ENCODE data around the gene GFOD2. TPM values are rescaled to one million over a fixed set of nuclear protein-coding genes. Genes with fewer than 3 reads are reported as not detected.
A peak's percentile ranks its signal among the peaks of the same experiment; 100 is the strongest.

Gene GFOD2
- total RNA-seq, 5 donors from 2014 or later (not counting 1 experiment from before 2014, with no cell fraction given) = 8.5 to 23.2 (median 16.7) TPM

- Mint-ChIP-seq H3K4me1 (peaks cover 13 to 36% (median 27%) of the 10 kb centered on the region in 3 donors), H3K27me3 (no peaks in the 10 kb centered on the region), H3K9me3 (no peaks in the 10 kb centered on the region), H3K27ac (peak overlapping the region in 1 of 2 donors; percentile 43), H3K36me3 (peaks cover 13% of the 10 kb centered on the region), H3K4me3 (peak overlapping the region in 2 of 3 donors; percentile 89 to 93)
- Histone ChIP-seq H3K9me3 (no peaks in the 10 kb centered on the region), H3K4me1 (ENCODE audit: control insufficient read depth in 1 of 2, extremely low read depth in 1 of 2, insufficient read depth in 2 of 2, low read length in 2 of 2) (peaks cover 5 to 33% of the 10 kb centered on the region in 2 experiments), H3K27me3 (replicated peaks in 1 of 2; ENCODE audit: control insufficient read depth in 2 of 2, extremely low read depth in 1 of 2, insufficient read depth in 2 of 2, low read length in 1 of 2) (no peaks in the 10 kb centered on the region), H3K27ac (ENCODE audit: low read length) (no peak overlapping the region), H3K4me3 (ENCODE audit: control insufficient read depth in 1 of 2, extremely low read depth in 1 of 2, low read length in 1 of 2) (no peak overlapping the region), H3K36me3 (ENCODE audit: control insufficient read depth in 2 of 2, extremely low read depth in 1 of 2, insufficient read depth in 1 of 2, low read length in 1 of 2) (peaks cover 13 to 38% of the 10 kb centered on the region in 2 donors)
- ChIA-PET CTCF (interaction anchor here in 1 of 2 donors (0.6 kb wide), 1 partner anchor 44 kb away, joined by 3 read pairs; no protein-coding TSS in a partner anchor), POLR2A (interaction anchor here in 1 of 2 donors (0.6 kb wide), 2 partner anchors 70 to 134 kb away, joined by 3 to 7 read pairs; no protein-coding TSS in a partner anchor)
- 92% methylated on average over 16 of the region's 18 CpGs for WGBS (ENCODE audit: insufficient coverage)
- ATAC-seq (replicated peaks in 1 of 4) (no peak), DNase-seq (no peak)
Observed at GRCh38 chr16:67657751-67658518, 61.2 kb downstream of the GFOD2 start.

- peaks cover 16% of the 10 kb centered on the region for H3K36me3 Mint-ChIP-seq
Observed at GRCh38 chr16:67657017-67657608, 62.0 kb downstream of the GFOD2 start.

DNA sequence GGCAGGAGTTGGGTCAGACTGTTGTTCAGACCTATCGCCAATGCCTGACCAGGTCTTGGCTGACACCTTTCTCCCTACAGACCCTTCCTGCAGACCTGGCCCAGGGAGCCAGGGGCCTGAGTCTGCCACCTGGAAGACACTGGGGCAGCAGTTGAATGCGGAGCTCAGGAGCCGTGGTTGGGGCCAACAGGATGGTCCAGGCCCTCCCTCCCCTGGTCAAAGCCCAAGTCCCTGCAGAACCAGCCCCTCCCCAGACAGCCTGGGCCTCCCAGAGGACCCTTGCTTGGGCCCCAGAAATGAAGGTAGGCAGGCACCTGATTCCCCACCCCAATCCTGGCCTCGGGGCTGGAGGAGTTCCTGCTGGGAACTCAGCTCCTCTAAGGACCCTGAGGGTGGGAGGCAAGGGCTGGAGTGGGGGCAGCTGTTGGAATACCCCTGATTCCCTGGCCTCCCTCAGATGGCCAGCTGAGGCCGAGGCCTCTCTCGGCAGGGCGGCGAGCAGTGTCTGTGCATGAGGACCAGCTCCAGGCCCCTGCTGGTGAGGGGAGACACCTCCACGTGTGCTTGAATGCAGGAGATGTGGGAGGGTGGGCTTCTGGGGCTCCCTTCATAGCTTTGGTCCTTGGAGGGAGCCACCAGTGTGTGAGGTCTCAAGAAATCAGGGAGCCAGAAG, 62.6 kb downstream of the GFOD2 start:
- Histone ChIP-seq H3K4me3 (ENCODE audit: control insufficient read depth in 1 of 2, extremely low read depth in 1 of 2, low read length in 1 of 2) (no peak overlapping the region), H3K9me3 (no peaks in the 10 kb centered on the region), H3K4me1 (ENCODE audit: control insufficient read depth in 1 of 2, extremely low read depth in 1 of 2, insufficient read depth in 2 of 2, low read length in 2 of 2) (peaks cover 5 to 25% of the 10 kb centered on the region in 2 experiments), H3K27ac (ENCODE audit: low read length) (no peak overlapping the region), H3K36me3 (ENCODE audit: control insufficient read depth in 2 of 2, extremely low read depth in 1 of 2, insufficient read depth in 1 of 2, low read length in 1 of 2) (peaks cover 16 to 49% of the 10 kb centered on the region in 2 donors), H3K27me3 (replicated peaks in 1 of 2; ENCODE audit: control insufficient read depth in 2 of 2, extremely low read depth in 1 of 2, insufficient read depth in 2 of 2, low read length in 1 of 2) (no peaks in the 10 kb centered on the region)
- no peak for ATAC-seq (replicated peaks in 1 of 4)
- Mint-ChIP-seq H3K36me3 (peaks cover 22% of the 10 kb centered on the region), H3K4me1 (peaks cover 13 to 31% (median 25%) of the 10 kb centered on the region in 3 donors), H3K9me3 (no peaks in the 10 kb centered on the region), H3K4me3 (no peak overlapping the region), H3K27me3 (no peaks in the 10 kb centered on the region), H3K27ac (no peak overlapping the region)
- ChIA-PET CTCF (interaction anchor here in 1 of 2 donors (0.6 to 1.2 kb wide), 2 partner anchors 13 to 1698 kb away, joined by 3 read pairs; no protein-coding TSS in a partner anchor), POLR2A (no interaction called here)
- WGBS (ENCODE audit: insufficient coverage) = 90% methylated on average over 7 of the region's 9 CpGs
- DNase-seq = no peak

More at GRCh38 chr16:67657017-67657608, 62.0 kb downstream of the GFOD2 start:
- Histone ChIP-seq H3K9me3 (no peaks in the 10 kb centered on the region), H3K4me1 (ENCODE audit: control insufficient read depth in 1 of 2, extremely low read depth in 1 of 2, insufficient read depth in 2 of 2, low read length in 2 of 2) (peaks cover 5 to 32% of the 10 kb centered on the region in 2 experiments), H3K4me3 (ENCODE audit: control insufficient read depth in 1 of 2, extremely low read depth in 1 of 2, low read length in 1 of 2) (no peak overlapping the region), H3K27me3 (replicated peaks in 1 of 2; ENCODE audit: control insufficient read depth in 2 of 2, extremely low read depth in 1 of 2, insufficient read depth in 2 of 2, low read length in 1 of 2) (no peaks in the 10 kb centered on the region), H3K36me3 (ENCODE audit: control insufficient read depth in 2 of 2, extremely low read depth in 1 of 2, insufficient read depth in 1 of 2, low read length in 1 of 2) (peaks cover 13 to 42% of the 10 kb centered on the region in 2 donors), H3K27ac (ENCODE audit: low read length) (no peak overlapping the region)
- Mint-ChIP-seq H3K27ac (no peak overlapping the region), H3K4me1 (peaks cover 13 to 36% (median 26%) of the 10 kb centered on the region in 3 donors), H3K27me3 (no peaks in the 10 kb centered on the region), H3K9me3 (no peaks in the 10 kb centered on the region), H3K4me3 (no peak overlapping the region)
- DNase-seq = no peak
- WGBS (ENCODE audit: insufficient coverage) = 84% methylated on average over 7 of the region's 16 CpGs
- POLR2A ChIA-PET = interaction anchor here in 1 of 2 donors (0.6 kb wide), 1 partner anchor 70 kb away, joined by 3 read pairs; no protein-coding TSS in a partner anchor
- CTCF ChIA-PET = interaction anchor here in 1 of 2 donors (0.6 kb wide), 1 partner anchor 43 kb away, joined by 3 read pairs; no protein-coding TSS in a partner anchor
- ATAC-seq (replicated peaks in 1 of 4) = no peak

DNA sequence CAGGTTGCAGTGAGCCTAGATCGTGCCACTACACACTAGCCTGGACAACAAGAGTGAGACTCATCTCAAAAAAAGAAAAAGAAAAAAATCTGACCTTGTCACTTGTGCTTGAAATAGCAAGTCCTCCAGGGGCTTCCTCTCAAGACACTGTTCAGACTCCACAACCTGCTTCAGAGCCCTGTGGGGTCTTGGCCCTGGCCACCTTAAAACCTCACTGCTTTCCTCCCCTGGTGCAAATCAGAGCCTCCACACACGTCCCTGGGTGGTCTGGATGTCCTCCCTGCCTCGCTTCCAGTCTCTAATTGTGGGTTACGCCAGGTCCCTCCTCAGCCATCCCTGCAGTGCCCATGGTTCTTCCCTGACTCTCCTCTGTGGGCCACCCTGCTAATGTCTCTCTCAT, 63.8 kb downstream of the GFOD2 start:
- peaks cover 31% of the 10 kb centered on the region for H3K36me3 Mint-ChIP-seq
- H3K36me3 ChIP-seq (ENCODE audit: control insufficient read depth in 2 of 2, extremely low read depth in 1 of 2, insufficient read depth in 1 of 2, low read length in 1 of 2) = peaks cover 22 to 60% of the 10 kb centered on the region in 2 donors
- no peaks in the 10 kb centered on the region for H3K9me3 ChIP-seq
- DNase-seq = no peak
- peak overlapping the region in 1 of 2 donors; percentile 60 for H3K27ac Mint-ChIP-seq
- ChIA-PET CTCF (interaction anchor here in 1 of 2 donors (1.2 kb wide), 1 partner anchor 14 kb away, joined by 3 read pairs; no protein-coding TSS in a partner anchor), POLR2A (no interaction called here)
- no peaks in the 10 kb centered on the region for H3K27me3 ChIP-seq (replicated peaks in 1 of 2; ENCODE audit: control insufficient read depth in 2 of 2, extremely low read depth in 1 of 2, insufficient read depth in 2 of 2, low read length in 1 of 2)
- H3K27ac ChIP-seq (ENCODE audit: low read length) = no peak overlapping the region
- H3K9me3 Mint-ChIP-seq = no peaks in the 10 kb centered on the region
- no peaks in the 10 kb centered on the region for H3K27me3 Mint-ChIP-seq
- no peak overlapping the region for H3K4me3 Mint-ChIP-seq
- no peak for ATAC-seq (replicated peaks in 1 of 4)
- peaks cover 8 to 32% (median 25%) of the 10 kb centered on the region in 3 donors for H3K4me1 Mint-ChIP-seq
- WGBS (ENCODE audit: insufficient coverage) = 89% methylated on average over 4 of the region's 4 CpGs
- H3K4me3 ChIP-seq (ENCODE audit: control insufficient read depth in 1 of 2, extremely low read depth in 1 of 2, low read length in 1 of 2) = no peak overlapping the region
- peaks cover 5 to 19% of the 10 kb centered on the region in 2 experiments for H3K4me1 ChIP-seq (ENCODE audit: control insufficient read depth in 1 of 2, extremely low read depth in 1 of 2, insufficient read depth in 2 of 2, low read length in 2 of 2)

DNA sequence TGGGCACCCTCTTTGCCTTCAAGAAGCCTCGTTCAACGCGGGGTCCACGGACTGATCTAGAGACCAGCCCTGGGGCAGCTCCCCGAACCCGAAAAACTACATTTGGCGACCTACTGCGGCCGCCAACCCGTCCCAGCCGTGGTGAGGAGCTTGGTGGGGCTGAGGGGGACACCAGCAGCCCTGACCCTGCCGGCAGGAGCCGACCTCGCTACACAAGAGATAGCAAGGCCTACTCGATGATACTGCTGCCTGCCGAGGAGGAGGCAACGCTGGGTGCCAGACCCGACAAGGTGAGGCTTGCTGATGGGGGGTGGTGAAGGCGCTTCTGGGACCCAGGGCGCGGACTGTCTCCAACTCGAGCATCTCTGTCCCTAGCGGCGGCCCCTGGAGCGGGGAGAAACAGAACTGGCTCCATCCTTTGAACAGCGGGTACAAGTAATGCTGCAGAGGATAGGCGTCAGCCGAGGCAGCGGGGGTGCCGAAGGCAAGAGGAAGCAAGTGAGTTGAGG, 64.7 kb downstream of the GFOD2 start:
- Mint-ChIP-seq H3K36me3 (peaks cover 38% of the 10 kb centered on the region), H3K9me3 (no peaks in the 10 kb centered on the region), H3K27me3 (no peaks in the 10 kb centered on the region), H3K27ac (no peak overlapping the region), H3K4me1 (peaks cover 9 to 33% (median 24%) of the 10 kb centered on the region in 3 donors), H3K4me3 (no peak overlapping the region)
- Histone ChIP-seq H3K36me3 (ENCODE audit: control insufficient read depth in 2 of 2, extremely low read depth in 1 of 2, insufficient read depth in 1 of 2, low read length in 1 of 2) (peaks cover 26 to 69% of the 10 kb centered on the region in 2 donors), H3K4me3 (ENCODE audit: control insufficient read depth in 1 of 2, extremely low read depth in 1 of 2, low read length in 1 of 2) (no peak overlapping the region), H3K4me1 (ENCODE audit: control insufficient read depth in 1 of 2, extremely low read depth in 1 of 2, insufficient read depth in 2 of 2, low read length in 2 of 2) (peaks cover 5 to 15% of the 10 kb centered on the region in 2 experiments), H3K27me3 (replicated peaks in 1 of 2; ENCODE audit: control insufficient read depth in 2 of 2, extremely low read depth in 1 of 2, insufficient read depth in 2 of 2, low read length in 1 of 2) (no peaks in the 10 kb centered on the region), H3K9me3 (no peaks in the 10 kb centered on the region), H3K27ac (ENCODE audit: low read length) (no peak overlapping the region)
- CTCF ChIA-PET = no interaction called here
- DNase-seq = no peak
- 96% methylated on average over 30 of the region's 30 CpGs for WGBS (ENCODE audit: insufficient coverage)
- no peak for ATAC-seq (replicated peaks in 1 of 4)
- POLR2A ChIA-PET = no interaction called here
